Measurements from ENCODE around the gene TRPM5. TPM values are rescaled to one million over a fixed set of nuclear protein-coding genes. Genes with fewer than 3 reads are reported as not detected.

The TRPM5 gene
- total RNA-seq, 1 experiment from 2014 or later = not detected

DNA sequence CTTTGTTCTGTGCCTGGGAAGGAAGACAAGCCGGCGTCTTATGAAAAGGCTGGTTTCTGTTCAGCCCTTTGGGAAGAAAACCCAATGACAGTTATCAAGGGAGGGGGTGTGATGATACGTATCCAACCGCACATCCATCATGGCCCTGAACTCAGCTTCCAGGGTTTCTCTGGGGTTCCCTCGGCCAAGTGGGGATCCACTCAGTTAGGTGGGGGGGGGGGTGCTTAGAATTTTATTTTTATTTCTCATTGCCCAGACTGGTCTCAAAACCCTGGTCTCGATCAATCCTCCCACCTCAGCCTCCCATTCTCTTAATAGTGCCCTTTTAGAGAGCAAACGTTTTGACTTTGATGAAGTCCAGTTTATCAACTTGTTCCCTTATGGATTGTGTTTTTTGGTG, 26.2 kb upstream of the TRPM5 start:
- Histone ChIP-seq H3K4me1 (ENCODE audit: insufficient read depth, low read length, poor library complexity, severe bottlenecking) (no peaks in the 10 kb centered on the region), H3K4me3 (ENCODE audit: low read depth, low read length, poor library complexity, severe bottlenecking) (no peak overlapping the region), H3K9me3 (ENCODE audit: low read depth, low read length, poor library complexity, severe bottlenecking) (no peaks in the 10 kb centered on the region), H3K36me3 (ENCODE audit: insufficient read depth, low read length, poor library complexity, severe bottlenecking) (no peaks in the 10 kb centered on the region), H3K27me3 (replicated peaks; ENCODE audit: insufficient read depth, low read depth, low read length, poor library complexity) (peaks cover 7% of the 10 kb centered on the region), H3K27ac (ENCODE audit: low read depth, low read length, poor library complexity, severe bottlenecking) (no peak overlapping the region)
- POLR2A ChIA-PET (ENCODE audit: low non-redundant PET) = no interaction called here
- BruUV-seq (replicated peaks) = no TSS peak
- CTCF ChIA-PET = no interaction called here
- TF ChIP-seq CTCF (conservative IDR thresholded peaks at IDR 0.05; ENCODE audit: low read depth, low read length) = no peak
- TF ChIP-seq EZH2 (IDR thresholded peaks at IDR 0.05; ENCODE audit: borderline replicate concordance, low read depth, low read length, poor library complexity, severe bottlenecking) = no peak
- intact Hi-C loops (cut with micrococcal nuclease; ENCODE audit: unreplicated experiment) = no loop called here
- DNase-seq (ENCODE audit: low spot score) = no peak

- no peak for DNase-seq (ENCODE audit: low spot score)
- Histone ChIP-seq H3K4me1 (ENCODE audit: insufficient read depth, low read length, poor library complexity, severe bottlenecking) (no peaks in the 10 kb centered on the region), H3K9me3 (ENCODE audit: low read depth, low read length, poor library complexity, severe bottlenecking) (no peaks in the 10 kb centered on the region), H3K4me3 (ENCODE audit: low read depth, low read length, poor library complexity, severe bottlenecking) (no peak overlapping the region), H3K27me3 (replicated peaks; ENCODE audit: insufficient read depth, low read depth, low read length, poor library complexity) (peaks cover 7% of the 10 kb centered on the region), H3K27ac (ENCODE audit: low read depth, low read length, poor library complexity, severe bottlenecking) (no peak overlapping the region), H3K36me3 (ENCODE audit: insufficient read depth, low read length, poor library complexity, severe bottlenecking) (no peaks in the 10 kb centered on the region)
- intact Hi-C loops (cut with micrococcal nuclease; ENCODE audit: unreplicated experiment) = no loop called here
- no peak for TF ChIP-seq CTCF (conservative IDR thresholded peaks at IDR 0.05; ENCODE audit: low read depth, low read length)
- no peak for TF ChIP-seq EZH2 (IDR thresholded peaks at IDR 0.05; ENCODE audit: borderline replicate concordance, low read depth, low read length, poor library complexity, severe bottlenecking)
- POLR2A ChIA-PET (ENCODE audit: low non-redundant PET) = interaction anchor here (0.5 kb wide), 1 partner anchor 95 kb away, joined by 3 read pairs; no protein-coding TSS in a partner anchor
- CTCF ChIA-PET = no interaction called here
- no TSS peak for BruUV-seq (replicated peaks)
These were observed 24.3 kb upstream of the TRPM5 start for GRCh38 chr11:2468363-2469235.

- Histone ChIP-seq H3K4me1 (ENCODE audit: insufficient read depth, low read length, poor library complexity, severe bottlenecking) (no peaks in the 10 kb centered on the region), H3K27me3 (replicated peaks; ENCODE audit: insufficient read depth, low read depth, low read length, poor library complexity) (peaks cover 7% of the 10 kb centered on the region), H3K27ac (ENCODE audit: low read depth, low read length, poor library complexity, severe bottlenecking) (no peak overlapping the region), H3K36me3 (ENCODE audit: insufficient read depth, low read length, poor library complexity, severe bottlenecking) (no peaks in the 10 kb centered on the region), H3K9me3 (ENCODE audit: low read depth, low read length, poor library complexity, severe bottlenecking) (no peaks in the 10 kb centered on the region), H3K4me3 (ENCODE audit: low read depth, low read length, poor library complexity, severe bottlenecking) (no peak overlapping the region)
- CTCF ChIA-PET = no interaction called here
- no peak for DNase-seq (ENCODE audit: low spot score)
- BruUV-seq (replicated peaks) = no TSS peak
- POLR2A ChIA-PET (ENCODE audit: low non-redundant PET) = no interaction called here
- TF ChIP-seq EZH2 (IDR thresholded peaks at IDR 0.05; ENCODE audit: borderline replicate concordance, low read depth, low read length, poor library complexity, severe bottlenecking) = no peak
- TF ChIP-seq CTCF (conservative IDR thresholded peaks at IDR 0.05; ENCODE audit: low read depth, low read length) = no peak
- intact Hi-C loops (cut with micrococcal nuclease; ENCODE audit: unreplicated experiment) = no loop called here
These were observed 23.4 kb upstream of the TRPM5 start for GRCh38 chr11:2467695-2468055.
